Activated CD4-positive, CD25-positive, alpha-beta regulatory T cell treated with anti-CD3 and anti-CD28 coated beads, Interleukin-2, amount 50 U/mL, for 72 hours (primary cell): Measurements from ENCODE around the gene CCNL1.
"Not testable (repeated sequence)": the region's sequence is repeated elsewhere in the genome, so short reads cannot be mapped to it uniquely, and the experiment has no call there.

ENCODE experiments used
- DNase-seq: peaks from one replicate; pipeline ENCODE4 v3.0.0; 2021

CCNL1 gene

GRCh38 chr3:157159762-157160657, at the start of gene CCNL1:
Gene CCNL1, minus strand, starts transcription at chr3:157160147. Its CDS starts 53 bp downstream, at chr3:157160094.
- DNase-seq, result peak; percentile 97

GRCh38 chr3:157204880-157205279, 44.9 kb upstream of the CCNL1 start:
- no peak for DNase-seq

- DNase-seq, result no peak
Observed at GRCh38 chr3:157204431-157204830, 44.5 kb upstream of the CCNL1 start.

- DNase-seq, result no peak
Observed at GRCh38 chr3:157201648-157202278, 41.8 kb upstream of the CCNL1 start.

- no peak for DNase-seq
Observed at GRCh38 chr3:157199841-157200240, 39.9 kb upstream of the CCNL1 start.

- no peak for DNase-seq
Observed at GRCh38 chr3:157195965-157196364, 36.0 kb upstream of the CCNL1 start.

- not testable (repeated sequence) for DNase-seq
Observed at GRCh38 chr3:157191149-157191548, 31.2 kb upstream of the CCNL1 start.

- no peak for DNase-seq
Observed at GRCh38 chr3:157190380-157190872, 30.5 kb upstream of the CCNL1 start.

GRCh38 chr3:157188391-157188790, 28.4 kb upstream of the CCNL1 start:
- DNase-seq, result no peak

GRCh38 chr3:157182879-157183278, 22.9 kb upstream of the CCNL1 start:
- DNase-seq, result no peak

GRCh38 chr3:157180262-157180661, 20.3 kb upstream of the CCNL1 start:
- DNase-seq, result no peak

GRCh38 chr3:157179365-157179803, 19.4 kb upstream of the CCNL1 start:
- DNase-seq, result no peak

- DNase-seq, result not testable (repeated sequence)
Observed at GRCh38 chr3:157178503-157179364, 18.8 kb upstream of the CCNL1 start.

GRCh38 chr3:157177801-157178453, 18.0 kb upstream of the CCNL1 start:
- not testable (repeated sequence) for DNase-seq

GRCh38 chr3:157176934-157177333, 17.0 kb upstream of the CCNL1 start:
- DNase-seq, result no peak

GRCh38 chr3:157175691-157176507, 16.0 kb upstream of the CCNL1 start:
- no peak for DNase-seq

- peak; percentile 95 for DNase-seq
Observed at GRCh38 chr3:157174649-157175498, 14.9 kb upstream of the CCNL1 start.

GRCh38 chr3:157174290-157174648, 14.3 kb upstream of the CCNL1 start:
- DNase-seq, result peak; percentile 39

GRCh38 chr3:157173343-157173742, 13.4 kb upstream of the CCNL1 start:
- not testable (repeated sequence) for DNase-seq

GRCh38 chr3:157172746-157173145, 12.8 kb upstream of the CCNL1 start:
- no peak for DNase-seq

- no peak for DNase-seq
Observed at GRCh38 chr3:157170861-157171260, 10.9 kb upstream of the CCNL1 start.
